Mucosa of gallbladder (tissue), 1 donor: ENCODE data around the gene SLIRP. TPM values are rescaled to one million over a fixed set of nuclear protein-coding genes. Genes with fewer than 3 reads are reported as not detected.
"Not testable (repeated sequence)": the region's sequence is repeated elsewhere in the genome, so short reads cannot be mapped to it uniquely, and the experiment has no call there.

ENCODE experiments used
- DNase-seq: peaks from one replicate; pipeline ENCODE4 v3.0.0-alpha.2; 2020; ENCODE audit warnings: low spot score
- total RNA-seq: library from RNA; stranded (reverse); gene quantifications from one replicate; pipeline ENCODE4 v1.2.1, GENCODE V29; 2021
- donor health status: DM: no; HTN: no; CAD: no.

Gene SLIRP
- total RNA-seq, 1 donor from 2014 or later, result 77.7 TPM

DNA sequence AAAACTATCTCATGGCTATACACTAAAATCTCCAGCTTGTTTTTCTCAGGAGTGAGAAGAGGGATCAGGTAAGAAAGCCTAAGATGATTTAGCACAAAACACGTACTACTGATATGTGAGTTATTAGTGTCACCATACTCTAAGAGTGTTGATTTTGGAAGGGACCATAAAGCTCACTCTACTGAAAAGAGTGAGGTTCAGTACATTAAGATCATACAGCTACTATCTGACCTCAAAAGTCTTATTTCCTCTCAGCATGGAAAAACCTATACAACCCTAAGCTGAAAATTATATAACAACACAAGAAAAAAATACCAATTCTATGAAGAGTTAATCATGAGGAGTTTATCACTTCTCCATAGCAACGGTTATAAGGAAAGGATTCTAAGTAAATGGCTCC is 33.5 kb downstream of the SLIRP start:
- DNase-seq, result no peak

DNA sequence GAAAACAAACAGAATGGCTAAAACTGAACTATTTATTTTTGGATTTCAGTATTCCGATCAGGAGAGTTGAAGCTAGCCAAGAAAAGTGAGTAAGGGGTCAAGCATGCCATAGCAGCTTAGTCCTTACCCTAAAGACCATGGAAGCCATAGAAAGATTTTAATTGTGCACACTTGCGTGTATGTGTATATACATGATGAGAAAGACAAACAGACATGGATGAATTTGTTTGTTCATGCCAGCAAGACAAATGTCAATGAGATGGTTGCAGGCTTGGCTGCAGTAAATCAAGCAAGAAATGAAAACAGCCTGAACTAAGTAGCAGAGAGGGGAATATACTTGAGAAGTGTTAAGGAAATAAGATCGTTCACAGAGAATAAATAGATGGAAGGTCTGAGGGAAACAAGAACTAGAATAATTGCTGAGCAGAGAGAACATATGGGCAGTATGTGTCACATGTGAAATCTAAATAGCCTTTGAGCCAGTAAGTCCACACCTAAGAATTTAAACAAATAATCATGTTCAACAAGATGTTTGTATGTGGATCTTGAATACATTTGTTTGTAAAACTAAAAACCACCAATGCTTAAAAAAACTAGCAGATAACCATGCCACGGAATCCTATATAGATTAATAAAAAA is 38.3 kb downstream of the SLIRP start:
- no peak for DNase-seq

DNA sequence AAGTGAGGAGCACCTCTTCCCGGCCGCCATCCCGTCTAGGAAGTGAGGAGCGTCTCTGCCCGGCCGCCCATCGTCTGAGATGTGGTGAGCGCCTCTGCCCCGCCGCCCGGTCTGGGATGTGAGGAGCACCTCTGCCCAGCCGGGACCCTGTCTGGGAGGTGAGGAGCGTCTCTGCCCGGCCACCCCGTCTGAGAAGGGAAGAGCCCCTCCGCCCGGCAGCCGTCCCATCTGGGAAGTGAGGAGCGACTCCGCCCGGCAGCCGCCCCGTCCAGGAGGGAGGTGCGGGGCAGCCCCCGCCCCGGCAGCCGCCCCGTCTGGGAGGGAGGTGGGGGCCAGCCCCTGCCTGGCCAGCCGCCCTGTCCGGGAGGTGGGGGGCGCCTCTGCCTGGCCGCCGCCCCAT is 39.5 kb downstream of the SLIRP start:
- not testable (repeated sequence) for DNase-seq

GRCh38 chr14:77752266-77752665 is 44.4 kb downstream of the SLIRP start:
- no peak for DNase-seq

DNA sequence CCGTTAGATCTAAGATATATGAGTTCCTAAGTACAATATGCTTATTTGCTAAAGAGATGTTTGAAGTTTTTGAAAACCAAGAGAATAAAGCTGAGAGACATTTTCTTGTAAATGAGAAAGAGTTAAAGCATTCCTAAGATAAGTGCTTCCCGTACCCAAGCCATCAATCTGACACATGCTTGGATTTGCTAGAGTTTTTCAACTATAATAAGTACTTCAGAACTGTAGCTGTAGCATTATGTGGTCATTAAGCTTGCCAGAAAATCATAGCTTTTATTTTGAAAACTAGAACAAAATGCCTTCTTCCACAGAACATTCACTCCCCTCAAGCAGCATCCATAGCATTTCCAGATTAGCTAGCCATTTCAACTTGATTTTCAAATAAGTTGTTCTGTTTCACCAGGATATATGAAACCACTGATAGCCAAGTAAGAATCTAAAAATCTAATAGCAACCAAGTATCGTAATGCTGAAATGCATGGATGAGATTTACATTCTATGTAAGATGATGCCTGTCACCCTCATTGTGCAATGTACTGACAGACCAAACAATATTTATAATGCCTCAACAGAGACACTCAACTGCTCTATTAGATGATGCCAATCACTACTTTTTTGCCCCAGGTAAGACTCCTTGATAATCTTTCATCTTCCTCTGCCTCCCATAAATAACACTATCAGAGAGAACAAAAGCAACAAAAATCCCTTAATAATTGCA is 45.1 kb downstream of the SLIRP start:
- DNase-seq, result no peak

DNA sequence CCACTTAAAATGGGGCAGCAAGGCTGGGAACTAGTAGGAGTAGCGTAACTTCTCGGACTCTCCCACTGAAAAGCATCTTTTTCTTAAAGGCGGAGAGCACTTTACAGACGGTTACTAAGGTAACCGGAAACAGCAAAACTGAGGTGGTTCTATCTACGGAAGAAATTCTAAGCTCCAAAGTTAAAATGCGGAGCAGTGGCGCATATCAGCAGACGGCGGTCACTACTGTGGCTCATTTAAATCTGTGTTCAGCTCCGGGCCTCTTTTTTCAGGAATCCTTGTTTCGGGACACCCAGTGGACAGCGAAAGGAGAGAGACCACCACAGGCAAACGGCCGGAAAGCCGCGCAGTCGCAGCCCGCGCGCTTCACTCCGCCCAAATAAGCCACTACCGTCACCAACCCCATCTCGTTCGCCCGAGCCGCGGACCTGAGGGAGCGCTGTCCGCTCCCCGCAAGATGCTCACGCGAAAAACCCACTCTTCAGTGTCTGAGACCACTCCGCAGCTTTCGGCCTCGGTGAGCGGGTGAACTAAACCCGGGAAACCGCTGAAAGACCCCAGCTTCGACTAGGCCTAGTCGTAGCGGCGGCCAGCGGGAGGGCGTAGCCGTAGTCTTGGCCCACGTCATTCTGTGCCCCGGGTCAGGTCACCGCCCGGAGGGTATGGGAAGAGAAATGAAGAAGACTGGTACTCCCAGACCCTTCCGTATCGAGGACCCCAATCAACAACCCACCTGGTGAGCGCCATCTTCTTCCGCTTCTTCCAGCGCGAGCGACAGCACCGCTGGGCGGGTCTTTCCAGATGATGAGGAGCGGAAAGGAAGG is 52.7 kb downstream of the SLIRP start, which contains the start of gene SNW1:
Gene SNW1 (minus strand): TSS at position 776 of the 824 bp plus-strand sequence. CDS start 29 bp downstream, at position 747.
- peak; percentile 94 for DNase-seq

GRCh38 chr14:77761205-77761931 is 53.5 kb downstream of the SLIRP start:
- DNase-seq, result peak; percentile 25

- DNase-seq, result no peak
These were observed 55.4 kb downstream of the SLIRP start for GRCh38 chr14:77763316-77763715.

- no peak for DNase-seq
These were observed 56.1 kb downstream of the SLIRP start for GRCh38 chr14:77763978-77764377.

Other genes with a start within 250 kb of the SLIRP start
- 0.23 TPM for gene ISM2, start 209.3 kb upstream of the SLIRP start, total RNA-seq
- gene SPTLC2, start 91.5 kb upstream of the SLIRP start, total RNA-seq, result 44.2 TPM
- 10.2 TPM for gene ALKBH1, start 80 bp upstream of the SLIRP start, total RNA-seq
- 56.2 TPM for gene SNW1, start 53.1 kb downstream of the SLIRP start, total RNA-seq
- gene ADCK1, start 92.0 kb downstream of the SLIRP start, total RNA-seq, result 9.1 TPM